WTC11 (cell line): ENCODE results near the gene DRAXIN. TPM values are rescaled to one million over a fixed set of nuclear protein-coding genes. Genes with fewer than 3 reads are reported as not detected.
A peak's percentile ranks its signal among the peaks of the same experiment; 100 is the strongest.

Source experiments
- ATAC-seq: fragments of 200-7000 bp; cut with Tn5 transposase; 2 replicates; pipeline ENCODE4 v1.10.0; 2021; ENCODE audit warnings: mild to moderate bottlenecking, moderate library complexity
- CTCF ChIA-PET: fragments of 300-600 bp; sonication (Branson Sonifier 250); formaldehyde crosslinking; loops from one replicate; lab custom pipeline; 2021; ENCODE audit warnings: antibody characterized with exemption; lab: Charles Lee
- POLR2A ChIA-PET: fragments of 350-600 bp; sonication (Branson Sonifier 250); formaldehyde crosslinking; loops from one replicate; lab custom pipeline; 2021; ENCODE audit warnings: antibody characterized with exemption; lab: Charles Lee
- DNase-seq: peaks from one replicate; pipeline ENCODE4 v3.0.0; 2021; ENCODE audit warnings: low spot score
- H3K27ac Mint-ChIP-seq: 2 replicates; pipeline ENCODE4 v1.8.0; 2021; ENCODE audit warnings: mixed read lengths
- H3K27me3 Mint-ChIP-seq: 2 replicates; pipeline ENCODE4 v1.8.0; 2021; ENCODE audit warnings: low read depth, mild to moderate bottlenecking, moderate library complexity, mixed read lengths
- H3K36me3 Mint-ChIP-seq: 2 replicates; pipeline ENCODE4 v1.8.0; 2021; ENCODE audit warnings: mixed read lengths
- H3K4me1 Mint-ChIP-seq: 2 replicates; pipeline ENCODE4 v1.8.0; 2022; ENCODE audit warnings: mixed read lengths
- H3K4me3 Mint-ChIP-seq: 2 replicates; pipeline ENCODE4 v1.8.0; 2021; ENCODE audit warnings: mild to moderate bottlenecking, moderate library complexity, mixed read lengths
- H3K9me3 Mint-ChIP-seq: 2 replicates; pipeline ENCODE4 v1.8.0; 2021; ENCODE audit warnings: mixed read lengths
- CREM ChIP-seq: sonication (generic); formaldehyde crosslinking; IDR thresholded peaks from 2 replicates; pipeline ENCODE4 v1.8.1; 2022; ENCODE audit warnings: mild to moderate bottlenecking, missing genetic modification reagents, moderate library complexity
- ETV6 ChIP-seq: sonication (generic); formaldehyde crosslinking; IDR thresholded peaks from 2 replicates; pipeline ENCODE4 v1.8.1; 2022; ENCODE audit warnings: mild to moderate bottlenecking, missing genetic modification reagents
- FOXK1 ChIP-seq: sonication (generic); formaldehyde crosslinking; IDR thresholded peaks from 2 replicates; pipeline ENCODE4 v1.8.0; 2022; ENCODE audit warnings: mild to moderate bottlenecking, moderate library complexity, missing genetic modification reagents
- JAZF1 ChIP-seq: fragments of 250-450 bp; sonication (Bioruptor Pico); IDR thresholded peaks from 2 replicates; pipeline ENCODE4 v1.9.0; 2021; ENCODE audit warnings: moderate library complexity, mild to moderate bottlenecking, inconsistent platforms
- MXD4 ChIP-seq: fragments of 250-450 bp; sonication (Bioruptor Pico); IDR thresholded peaks from 2 replicates; pipeline ENCODE4 v1.8.0; 2021; ENCODE audit warnings: mild to moderate bottlenecking, moderate library complexity, borderline replicate concordance
- MYBL2 ChIP-seq: sonication (generic); formaldehyde crosslinking; IDR thresholded peaks from 2 replicates; pipeline ENCODE4 v1.8.1; 2023; ENCODE audit warnings: mild to moderate bottlenecking, moderate library complexity, missing genetic modification reagents
- NR2C2 ChIP-seq: sonication (generic); formaldehyde crosslinking; IDR thresholded peaks from 2 replicates; pipeline ENCODE4 v1.8.0; 2022; ENCODE audit warnings: mild to moderate bottlenecking, missing genetic modification reagents
- TCF7 ChIP-seq: sonication (generic); formaldehyde crosslinking; IDR thresholded peaks from 2 replicates; pipeline ENCODE4 v1.8.0; 2022; ENCODE audit warnings: mild to moderate bottlenecking, low read depth, missing genetic modification reagents, moderate library complexity
- ZNF232 ChIP-seq: sonication (generic); formaldehyde crosslinking; IDR thresholded peaks from 2 replicates; pipeline ENCODE4 v1.8.0; 2022; ENCODE audit warnings: mild to moderate bottlenecking, missing genetic modification reagents
- ZNF317 ChIP-seq: sonication (generic); formaldehyde crosslinking; IDR thresholded peaks from 2 replicates; pipeline ENCODE4 v1.8.1; 2023; ENCODE audit warnings: low read depth, mild to moderate bottlenecking, moderate library complexity, missing genetic modification reagents, borderline replicate concordance
- total RNA-seq: library from RNA; stranded (reverse); gene quantifications from 3 replicates; pipeline ENCODE4 v1.2.3, GENCODE V29; 2021
- TF ChIP-seq, protein P1 (sequence below): sonication (generic); formaldehyde crosslinking; IDR thresholded peaks from 2 replicates; pipeline ENCODE4 v1.8.1; 2023; ENCODE audit warnings: mild to moderate bottlenecking, missing genetic modification reagents, borderline replicate concordance
- TF ChIP-seq, protein P2 (sequence below): sonication (generic); formaldehyde crosslinking; IDR thresholded peaks from 2 replicates; pipeline ENCODE4 v1.8.1; 2022; ENCODE audit warnings: low read depth, mild to moderate bottlenecking, moderate library complexity, missing genetic modification reagents, borderline replicate concordance
- TF ChIP-seq, protein P3 (sequence below): sonication (generic); formaldehyde crosslinking; IDR thresholded peaks from 2 replicates; pipeline ENCODE4 v1.8.0; 2022; ENCODE audit warnings: mild to moderate bottlenecking, missing genetic modification reagents
- TF ChIP-seq, protein P4 (sequence below): fragments of 250-450 bp; sonication (Bioruptor Pico); IDR thresholded peaks from 2 replicates; pipeline ENCODE4 v1.9.0; 2021; ENCODE audit warnings: moderate library complexity, mild to moderate bottlenecking, inconsistent platforms, borderline replicate concordance
- TF ChIP-seq, protein P5 (sequence below): sonication (generic); formaldehyde crosslinking; IDR thresholded peaks from 2 replicates; pipeline ENCODE4 v1.8.1; 2022; ENCODE audit warnings: mild to moderate bottlenecking, missing genetic modification reagents, moderate library complexity, borderline replicate concordance
- TF ChIP-seq, protein P6 (sequence below): sonication (generic); formaldehyde crosslinking; IDR thresholded peaks from 2 replicates; pipeline ENCODE4 v1.8.0; 2022; ENCODE audit warnings: missing genetic modification reagents

The DRAXIN gene
- total RNA-seq, 1 experiment from 2014 or later = 12.0 TPM

- Mint-ChIP-seq H3K4me3 (no peak overlapping the region), H3K36me3 (no peaks in the 10 kb centered on the region), H3K27ac (peak overlapping the region; percentile 42; the same call in 1 of the 2 replicates), H3K4me1 (peaks cover 51% of the 10 kb centered on the region), H3K27me3 (no peaks in the 10 kb centered on the region), H3K9me3 (no peaks in the 10 kb centered on the region)
- ATAC-seq (no peak), DNase-seq (no peak)
- CTCF ChIA-PET = interaction anchor here (0.9 to 6.5 kb wide), 3 partner anchors 9 to 81 kb away, joined by 4 to 50 read pairs (median 4); partner anchors contain the start of gene FBXO6
- TF ChIP-seq JAZF1 (CRISPR knock-in tag) = no peak
- TF ChIP-seq TCF7 = no peak
- TF ChIP-seq, protein P1, sequence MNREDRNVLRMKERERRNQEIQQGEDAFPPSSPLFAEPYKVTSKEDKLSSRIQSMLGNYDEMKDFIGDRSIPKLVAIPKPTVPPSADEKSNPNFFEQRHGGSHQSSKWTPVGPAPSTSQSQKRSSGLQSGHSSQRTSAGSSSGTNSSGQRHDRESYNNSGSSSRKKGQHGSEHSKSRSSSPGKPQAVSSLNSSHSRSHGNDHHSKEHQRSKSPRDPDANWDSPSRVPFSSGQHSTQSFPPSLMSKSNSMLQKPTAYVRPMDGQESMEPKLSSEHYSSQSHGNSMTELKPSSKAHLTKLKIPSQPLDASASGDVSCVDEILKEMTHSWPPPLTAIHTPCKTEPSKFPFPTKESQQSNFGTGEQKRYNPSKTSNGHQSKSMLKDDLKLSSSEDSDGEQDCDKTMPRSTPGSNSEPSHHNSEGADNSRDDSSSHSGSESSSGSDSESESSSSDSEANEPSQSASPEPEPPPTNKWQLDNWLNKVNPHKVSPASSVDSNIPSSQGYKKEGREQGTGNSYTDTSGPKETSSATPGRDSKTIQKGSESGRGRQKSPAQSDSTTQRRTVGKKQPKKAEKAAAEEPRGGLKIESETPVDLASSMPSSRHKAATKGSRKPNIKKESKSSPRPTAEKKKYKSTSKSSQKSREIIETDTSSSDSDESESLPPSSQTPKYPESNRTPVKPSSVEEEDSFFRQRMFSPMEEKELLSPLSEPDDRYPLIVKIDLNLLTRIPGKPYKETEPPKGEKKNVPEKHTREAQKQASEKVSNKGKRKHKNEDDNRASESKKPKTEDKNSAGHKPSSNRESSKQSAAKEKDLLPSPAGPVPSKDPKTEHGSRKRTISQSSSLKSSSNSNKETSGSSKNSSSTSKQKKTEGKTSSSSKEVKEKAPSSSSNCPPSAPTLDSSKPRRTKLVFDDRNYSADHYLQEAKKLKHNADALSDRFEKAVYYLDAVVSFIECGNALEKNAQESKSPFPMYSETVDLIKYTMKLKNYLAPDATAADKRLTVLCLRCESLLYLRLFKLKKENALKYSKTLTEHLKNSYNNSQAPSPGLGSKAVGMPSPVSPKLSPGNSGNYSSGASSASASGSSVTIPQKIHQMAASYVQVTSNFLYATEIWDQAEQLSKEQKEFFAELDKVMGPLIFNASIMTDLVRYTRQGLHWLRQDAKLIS (CRISPR knock-in tag) = no peak
- no peak for TF ChIP-seq NR2C2 (CRISPR knock-in tag)
- TF ChIP-seq, protein P2, sequence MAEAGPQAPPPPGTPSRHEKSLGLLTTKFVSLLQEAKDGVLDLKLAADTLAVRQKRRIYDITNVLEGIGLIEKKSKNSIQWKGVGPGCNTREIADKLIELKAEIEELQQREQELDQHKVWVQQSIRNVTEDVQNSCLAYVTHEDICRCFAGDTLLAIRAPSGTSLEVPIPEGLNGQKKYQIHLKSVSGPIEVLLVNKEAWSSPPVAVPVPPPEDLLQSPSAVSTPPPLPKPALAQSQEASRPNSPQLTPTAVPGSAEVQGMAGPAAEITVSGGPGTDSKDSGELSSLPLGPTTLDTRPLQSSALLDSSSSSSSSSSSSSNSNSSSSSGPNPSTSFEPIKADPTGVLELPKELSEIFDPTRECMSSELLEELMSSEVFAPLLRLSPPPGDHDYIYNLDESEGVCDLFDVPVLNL (CRISPR knock-in tag) = no peak
- no peak for TF ChIP-seq FOXK1 (CRISPR knock-in tag)
- TF ChIP-seq ZNF232 = no peak
- no peak for TF ChIP-seq ETV6 (CRISPR knock-in tag)
- TF ChIP-seq, protein P3, sequence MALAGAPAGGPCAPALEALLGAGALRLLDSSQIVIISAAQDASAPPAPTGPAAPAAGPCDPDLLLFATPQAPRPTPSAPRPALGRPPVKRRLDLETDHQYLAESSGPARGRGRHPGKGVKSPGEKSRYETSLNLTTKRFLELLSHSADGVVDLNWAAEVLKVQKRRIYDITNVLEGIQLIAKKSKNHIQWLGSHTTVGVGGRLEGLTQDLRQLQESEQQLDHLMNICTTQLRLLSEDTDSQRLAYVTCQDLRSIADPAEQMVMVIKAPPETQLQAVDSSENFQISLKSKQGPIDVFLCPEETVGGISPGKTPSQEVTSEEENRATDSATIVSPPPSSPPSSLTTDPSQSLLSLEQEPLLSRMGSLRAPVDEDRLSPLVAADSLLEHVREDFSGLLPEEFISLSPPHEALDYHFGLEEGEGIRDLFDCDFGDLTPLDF (CRISPR knock-in tag) = no peak
- TF ChIP-seq CREM (CRISPR knock-in tag) = no peak
- no peak for TF ChIP-seq ZNF317 (CRISPR knock-in tag)
- no peak for TF ChIP-seq MXD4 (CRISPR knock-in tag)
- TF ChIP-seq, protein P4, sequence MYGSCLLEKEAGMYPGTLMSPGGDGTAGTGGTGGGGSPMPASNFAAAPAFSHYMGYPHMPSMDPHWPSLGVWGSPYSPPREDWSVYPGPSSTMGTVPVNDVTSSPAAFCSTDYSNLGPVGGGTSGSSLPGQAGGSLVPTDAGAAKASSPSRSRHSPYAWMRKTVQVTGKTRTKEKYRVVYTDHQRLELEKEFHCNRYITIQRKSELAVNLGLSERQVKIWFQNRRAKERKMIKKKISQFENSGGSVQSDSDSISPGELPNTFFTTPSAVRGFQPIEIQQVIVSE (CRISPR knock-in tag) = no peak
- TF ChIP-seq, protein P5, sequence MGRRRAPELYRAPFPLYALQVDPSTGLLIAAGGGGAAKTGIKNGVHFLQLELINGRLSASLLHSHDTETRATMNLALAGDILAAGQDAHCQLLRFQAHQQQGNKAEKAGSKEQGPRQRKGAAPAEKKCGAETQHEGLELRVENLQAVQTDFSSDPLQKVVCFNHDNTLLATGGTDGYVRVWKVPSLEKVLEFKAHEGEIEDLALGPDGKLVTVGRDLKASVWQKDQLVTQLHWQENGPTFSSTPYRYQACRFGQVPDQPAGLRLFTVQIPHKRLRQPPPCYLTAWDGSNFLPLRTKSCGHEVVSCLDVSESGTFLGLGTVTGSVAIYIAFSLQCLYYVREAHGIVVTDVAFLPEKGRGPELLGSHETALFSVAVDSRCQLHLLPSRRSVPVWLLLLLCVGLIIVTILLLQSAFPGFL (CRISPR knock-in tag) = no peak
- no peak for TF ChIP-seq MYBL2 (CRISPR knock-in tag)
- POLR2A ChIA-PET = interaction anchor here (2.2 kb wide), 1 partner anchor 39 kb away, joined by 5 read pairs; the partner anchor contains the start of gene FBXO6
Observed at GRCh38 chr1:11703357-11704193, 12.1 kb downstream of the DRAXIN start.

DNA sequence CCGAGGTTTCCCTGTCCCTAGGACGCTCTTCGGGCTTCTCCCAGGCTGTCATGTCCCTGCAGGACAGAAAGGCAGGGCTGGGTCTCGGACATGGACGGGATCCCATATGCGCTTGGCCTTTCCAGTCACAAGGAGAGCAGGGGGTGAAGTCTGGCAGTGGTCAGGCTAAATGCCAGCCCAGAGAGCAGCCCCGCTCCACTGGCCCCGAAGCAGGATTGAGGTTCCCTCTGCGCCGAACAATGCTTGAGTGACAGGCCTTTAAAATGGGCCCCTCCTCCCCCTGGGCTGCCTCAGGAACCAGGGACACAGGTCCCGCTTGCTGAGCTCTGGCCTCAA, 12.7 kb downstream of the DRAXIN start:
- Mint-ChIP-seq H3K4me3 (no peak overlapping the region), H3K36me3 (no peaks in the 10 kb centered on the region), H3K4me1 (peaks cover 57% of the 10 kb centered on the region), H3K9me3 (no peaks in the 10 kb centered on the region), H3K27me3 (no peaks in the 10 kb centered on the region), H3K27ac (peak overlapping the region; percentile 42; the same call in 1 of the 2 replicates)
- ATAC-seq (peak; percentile 33), DNase-seq (peak; percentile 48)
- ChIA-PET CTCF (interaction anchor here (1.0 to 6.5 kb wide), 4 partner anchors 9 to 81 kb away, joined by 4 to 50 read pairs (median 8); partner anchors contain the start of genes FBXO6 and MAD2L2), POLR2A (interaction anchor here (1.0 to 2.2 kb wide), 2 partner anchors 21 to 40 kb away, joined by 3 to 5 read pairs; partner anchors contain the start of gene FBXO6)
- TF ChIP-seq, protein P6, sequence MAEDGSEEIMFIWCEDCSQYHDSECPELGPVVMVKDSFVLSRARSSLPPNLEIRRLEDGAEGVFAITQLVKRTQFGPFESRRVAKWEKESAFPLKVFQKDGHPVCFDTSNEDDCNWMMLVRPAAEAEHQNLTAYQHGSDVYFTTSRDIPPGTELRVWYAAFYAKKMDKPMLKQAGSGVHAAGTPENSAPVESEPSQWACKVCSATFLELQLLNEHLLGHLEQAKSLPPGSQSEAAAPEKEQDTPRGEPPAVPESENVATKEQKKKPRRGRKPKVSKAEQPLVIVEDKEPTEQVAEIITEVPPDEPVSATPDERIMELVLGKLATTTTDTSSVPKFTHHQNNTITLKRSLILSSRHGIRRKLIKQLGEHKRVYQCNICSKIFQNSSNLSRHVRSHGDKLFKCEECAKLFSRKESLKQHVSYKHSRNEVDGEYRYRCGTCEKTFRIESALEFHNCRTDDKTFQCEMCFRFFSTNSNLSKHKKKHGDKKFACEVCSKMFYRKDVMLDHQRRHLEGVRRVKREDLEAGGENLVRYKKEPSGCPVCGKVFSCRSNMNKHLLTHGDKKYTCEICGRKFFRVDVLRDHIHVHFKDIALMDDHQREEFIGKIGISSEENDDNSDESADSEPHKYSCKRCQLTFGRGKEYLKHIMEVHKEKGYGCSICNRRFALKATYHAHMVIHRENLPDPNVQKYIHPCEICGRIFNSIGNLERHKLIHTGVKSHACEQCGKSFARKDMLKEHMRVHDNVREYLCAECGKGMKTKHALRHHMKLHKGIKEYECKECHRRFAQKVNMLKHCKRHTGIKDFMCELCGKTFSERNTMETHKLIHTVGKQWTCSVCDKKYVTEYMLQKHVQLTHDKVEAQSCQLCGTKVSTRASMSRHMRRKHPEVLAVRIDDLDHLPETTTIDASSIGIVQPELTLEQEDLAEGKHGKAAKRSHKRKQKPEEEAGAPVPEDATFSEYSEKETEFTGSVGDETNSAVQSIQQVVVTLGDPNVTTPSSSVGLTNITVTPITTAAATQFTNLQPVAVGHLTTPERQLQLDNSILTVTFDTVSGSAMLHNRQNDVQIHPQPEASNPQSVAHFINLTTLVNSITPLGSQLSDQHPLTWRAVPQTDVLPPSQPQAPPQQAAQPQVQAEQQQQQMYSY (CRISPR knock-in tag) = peak; percentile 49; the same call in 1 of the 2 replicates
- TF ChIP-seq, protein P3 (CRISPR knock-in tag) = no peak
- TF ChIP-seq, all 79 proteins: peak for 1
